OCI-LY7 (cell line): ENCODE results near the gene WNT5A. TPM values are rescaled to one million over a fixed set of nuclear protein-coding genes. Genes with fewer than 3 reads are reported as not detected.

Experiments
- BruUV-seq: library from RNA; stranded (reverse); fragments of 400-500 nt; replicated peaks from 2 replicates; lab custom pipeline; 2021; lab: Mats Ljungman, UMichigan
- CTCF ChIA-PET: fragments of 300-600 bp; sonication (Branson Sonifier 250); formaldehyde crosslinking; loops from one replicate; lab custom pipeline; 2022; ENCODE audit warnings: antibody characterized with exemption; ENCODE audit not compliant: unreplicated experiment; lab: Charles Lee
- POLR2A ChIA-PET: fragments of 300-600 bp; sonication (Branson Sonifier 250); formaldehyde crosslinking; loops from one replicate; lab custom pipeline; 2022; ENCODE audit warnings: antibody characterized with exemption; lab: Charles Lee
- DNase-seq: peaks from one replicate; pipeline ENCODE4 v3.0.0-alpha.2; 2015; ENCODE audit warnings: low spot score
- H2AFZ ChIP-seq: fragments of 200-600 bp; sonication (generic), shearing (Covaris generic); 2 replicates; pipeline ENCODE4 v1.6.1; 2014; ENCODE audit warnings: mild to moderate bottlenecking, antibody characterized with exemption, low read length, moderate library complexity
- H3K27ac ChIP-seq: fragments of 200-600 bp; sonication (generic); 2 replicates; pipeline ENCODE4 v1.5.1; 2014; ENCODE audit warnings: mixed run types, low read depth, mild to moderate bottlenecking, moderate library complexity, low read length, inconsistent platforms; ENCODE audit not compliant: poor library complexity, severe bottlenecking
- H3K36me3 ChIP-seq: fragments of 200-600 bp; sonication (generic); 2 replicates; pipeline ENCODE4 v1.6.1; 2014; ENCODE audit warnings: mild to moderate bottlenecking, antibody characterized with exemption, low read length, moderate library complexity, mixed read lengths; ENCODE audit not compliant: insufficient read depth
- H3K4me1 ChIP-seq: fragments of 200-600 bp; sonication (generic); 2 replicates; pipeline ENCODE4 v1.5.1; 2014; ENCODE audit warnings: mild to moderate bottlenecking, low read length; ENCODE audit not compliant: insufficient read depth, poor library complexity, severe bottlenecking
- H3K4me2 ChIP-seq: fragments of 200-600 bp; sonication (generic); 2 replicates; pipeline ENCODE4 v1.6.1; 2014; ENCODE audit warnings: mild to moderate bottlenecking, low read length
- H3K4me3 ChIP-seq: fragments of 200-600 bp; sonication (generic); 2 replicates; pipeline ENCODE4 v1.5.1; 2014; ENCODE audit warnings: mild to moderate bottlenecking, low read depth, low read length; ENCODE audit not compliant: poor library complexity, severe bottlenecking
- H3K79me2 ChIP-seq: fragments of 200-600 bp; sonication (generic); 2 replicates; pipeline ENCODE4 v1.6.1; 2016; ENCODE audit warnings: low read depth, mild to moderate bottlenecking, low read length, moderate library complexity, mixed read lengths; ENCODE audit not compliant: insufficient read depth
- H3K9me2 ChIP-seq: fragments of 200-600 bp; sonication (generic); 2 replicates; pipeline ENCODE4 v1.6.1; 2016; ENCODE audit warnings: mild to moderate bottlenecking, low read length, mixed read lengths; ENCODE audit not compliant: insufficient read depth
- H3K9me3 ChIP-seq: fragments of 200-600 bp; sonication (generic); 2 replicates; pipeline ENCODE4 v1.6.1; 2014; ENCODE audit warnings: mild to moderate bottlenecking, mixed run types, low read length, mixed read lengths
- H4K20me1 ChIP-seq: fragments of 200-600 bp; sonication (generic); 2 replicates; pipeline ENCODE4 v1.6.1; 2014; ENCODE audit warnings: mild to moderate bottlenecking, antibody characterized with exemption, low read length, moderate library complexity, mixed read lengths; ENCODE audit not compliant: insufficient read depth
- EZH2phosphoT487 ChIP-seq: fragments of 200-600 bp; sonication (generic); IDR thresholded peaks from 2 replicates; pipeline ENCODE4 v1.6.1; 2018; ENCODE audit warnings: low read depth, borderline replicate concordance, mild to moderate bottlenecking, mixed run types, antibody characterized with exemption, low read length, moderate library complexity, mixed read lengths
- intact Hi-C: fragments of 100-400 bp; cut with micrococcal nuclease; formaldehyde crosslinking; loops from one replicate; pipeline ENCODE4 v1.10.0; 2022; ENCODE audit not compliant: unreplicated experiment
- total RNA-seq, 2 experiments: library from RNA; depleted of rRNA in 1 of 2; stranded (reverse); fragments of >200 nt in 1 of 2; shearing (Covaris generic) in 1 of 2; gene quantifications; 2 replicates each; pipeline ENCODE4 v1.2.3, GENCODE V29; 2014 to 2022
- TF ChIP-seq, protein P1 (sequence below): fragments of 200-600 bp; sonication (generic); conservative IDR thresholded peaks from 2 replicates; pipeline ENCODE4 v1.5.1; 2014; ENCODE audit warnings: mild to moderate bottlenecking, antibody characterized with exemption, low read length, moderate library complexity, mixed read lengths

WNT5A gene
- total RNA-seq, 2 experiments from 2014 or later, result 4.6 to 18.1 TPM

DNA sequence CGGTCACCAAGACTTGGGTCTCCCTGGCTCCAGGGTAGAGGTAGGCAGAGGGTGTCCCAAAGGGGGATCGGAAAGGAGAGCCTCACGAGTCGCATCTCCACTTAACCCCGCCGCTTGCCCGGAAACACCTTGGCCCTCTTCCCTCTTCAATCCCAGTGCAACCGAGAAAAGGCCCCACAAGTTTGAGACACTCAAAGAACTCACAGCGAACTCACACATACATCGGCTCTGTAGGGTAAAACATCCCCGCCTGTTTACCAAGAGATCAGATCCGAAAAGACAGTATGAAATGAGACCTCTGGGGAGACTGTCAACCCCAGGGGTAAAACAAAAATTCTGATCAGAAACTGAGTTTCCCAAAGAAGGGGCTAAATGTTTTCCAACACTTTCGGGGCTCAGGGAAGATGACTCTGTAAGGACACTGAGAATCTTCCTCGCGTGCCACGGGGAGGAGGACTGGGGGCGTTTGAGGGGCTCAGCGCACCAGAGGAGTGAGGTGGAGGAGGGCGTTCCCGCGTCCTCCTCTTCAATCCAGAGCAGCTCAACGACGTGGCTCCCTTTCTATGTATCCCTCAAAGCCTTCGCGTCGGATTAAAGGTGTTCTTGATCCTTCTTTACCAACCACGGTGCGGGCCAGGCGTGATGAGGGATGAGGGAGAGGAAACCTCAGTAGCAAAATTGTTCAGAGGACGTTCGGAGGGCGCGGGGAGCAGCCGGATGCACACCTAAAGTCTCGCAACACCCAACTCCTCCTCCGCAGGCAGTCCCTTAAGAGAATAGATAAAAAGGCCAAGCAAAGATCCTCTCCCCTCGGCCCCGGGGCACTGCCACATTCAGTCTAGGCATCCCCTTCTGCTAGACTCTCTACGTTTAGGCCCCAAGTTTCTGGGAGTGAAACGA, 3.7 kb downstream of the WNT5A start:
- no peaks in the 10 kb centered on the region for H3K9me3 ChIP-seq
- intact Hi-C loops, result loop anchor here (2.0 to 10.0 kb wide), 4 partner anchors 61 to 629 kb away; no protein-coding TSS in a partner anchor
- H3K79me2 ChIP-seq, result no peaks in the 10 kb centered on the region
- POLR2A ChIA-PET, result interaction anchor here (0.7 kb wide), 1 partner anchor 120 kb away, joined by 3 read pairs; no protein-coding TSS in a partner anchor
- peaks cover 13% of the 10 kb centered on the region; the same call in 1 of the 2 replicates for H3K36me3 ChIP-seq
- no peak overlapping the region for H2AFZ ChIP-seq
- no TSS peak for BruUV-seq
- CTCF ChIA-PET, result no interaction called here
- no peaks in the 10 kb centered on the region for H3K9me2 ChIP-seq
- TF ChIP-seq EZH2phosphoT487, result no peak
- TF ChIP-seq, protein P1, sequence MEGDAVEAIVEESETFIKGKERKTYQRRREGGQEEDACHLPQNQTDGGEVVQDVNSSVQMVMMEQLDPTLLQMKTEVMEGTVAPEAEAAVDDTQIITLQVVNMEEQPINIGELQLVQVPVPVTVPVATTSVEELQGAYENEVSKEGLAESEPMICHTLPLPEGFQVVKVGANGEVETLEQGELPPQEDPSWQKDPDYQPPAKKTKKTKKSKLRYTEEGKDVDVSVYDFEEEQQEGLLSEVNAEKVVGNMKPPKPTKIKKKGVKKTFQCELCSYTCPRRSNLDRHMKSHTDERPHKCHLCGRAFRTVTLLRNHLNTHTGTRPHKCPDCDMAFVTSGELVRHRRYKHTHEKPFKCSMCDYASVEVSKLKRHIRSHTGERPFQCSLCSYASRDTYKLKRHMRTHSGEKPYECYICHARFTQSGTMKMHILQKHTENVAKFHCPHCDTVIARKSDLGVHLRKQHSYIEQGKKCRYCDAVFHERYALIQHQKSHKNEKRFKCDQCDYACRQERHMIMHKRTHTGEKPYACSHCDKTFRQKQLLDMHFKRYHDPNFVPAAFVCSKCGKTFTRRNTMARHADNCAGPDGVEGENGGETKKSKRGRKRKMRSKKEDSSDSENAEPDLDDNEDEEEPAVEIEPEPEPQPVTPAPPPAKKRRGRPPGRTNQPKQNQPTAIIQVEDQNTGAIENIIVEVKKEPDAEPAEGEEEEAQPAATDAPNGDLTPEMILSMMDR, result no peak
- no peaks in the 10 kb centered on the region for H4K20me1 ChIP-seq
- no peak overlapping the region for H3K4me3 ChIP-seq
- DNase-seq, result no peak
- H3K4me2 ChIP-seq, result no peak overlapping the region
- H3K4me1 ChIP-seq, result peaks cover 6% of the 10 kb centered on the region
- H3K27ac ChIP-seq, result no peak overlapping the region

DNA sequence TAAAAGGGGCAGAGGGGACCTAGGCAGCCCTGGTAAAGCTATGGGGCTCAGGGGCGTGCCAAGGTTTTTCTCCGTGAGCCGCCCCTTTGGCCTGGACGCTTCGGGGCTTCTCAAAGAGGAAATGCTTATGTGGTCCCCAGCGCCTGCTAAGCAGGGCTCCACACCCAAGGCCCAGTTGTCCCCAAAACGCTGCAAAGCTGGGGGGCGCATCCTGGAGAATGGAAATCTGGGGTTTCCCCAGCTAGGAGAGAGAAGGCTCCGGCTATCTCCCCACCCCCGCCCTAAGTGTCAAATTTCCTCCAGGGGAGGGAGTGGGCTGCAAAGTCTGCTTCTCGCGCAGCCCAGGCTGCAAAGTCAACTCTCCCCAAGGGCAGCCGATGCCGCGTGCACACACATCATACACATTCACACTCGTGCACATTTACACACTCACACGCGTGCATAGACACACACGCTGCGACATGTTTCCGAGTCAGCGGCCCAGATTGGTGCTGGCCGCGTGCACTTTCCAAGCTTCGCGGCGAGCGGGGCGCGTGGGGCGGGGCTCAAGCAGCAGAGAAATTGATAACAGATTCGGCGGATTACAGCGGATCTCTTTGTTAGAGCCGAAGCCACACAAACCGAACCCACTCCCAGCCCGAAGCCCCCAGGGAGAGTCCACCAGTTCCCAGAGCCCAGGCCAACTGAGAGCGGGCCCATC, 4.5 kb downstream of the WNT5A start:
- H3K9me3 ChIP-seq, result no peaks in the 10 kb centered on the region
- BruUV-seq, result no TSS peak
- no peaks in the 10 kb centered on the region for H3K79me2 ChIP-seq
- no peaks in the 10 kb centered on the region for H3K9me2 ChIP-seq
- TF ChIP-seq, protein P1, result no peak
- TF ChIP-seq EZH2phosphoT487, result no peak
- ChIA-PET CTCF (no interaction called here), POLR2A (no interaction called here)
- H3K27ac ChIP-seq, result no peak overlapping the region
- H3K36me3 ChIP-seq, result peaks cover 15% of the 10 kb centered on the region; the same call in 1 of the 2 replicates
- no peaks in the 10 kb centered on the region for H4K20me1 ChIP-seq
- intact Hi-C loops, result loop anchor here (10.0 kb wide), 3 partner anchors 62 to 628 kb away; no protein-coding TSS in a partner anchor
- H2AFZ ChIP-seq, result no peak overlapping the region
- H3K4me2 ChIP-seq, result peak overlapping the region; percentile 9; the same call in 1 of the 2 replicates
- H3K4me3 ChIP-seq, result no peak overlapping the region
- no peak for DNase-seq
- H3K4me1 ChIP-seq, result peaks cover 6% of the 10 kb centered on the region
